ENCODE data around the gene MMP28.

The MMP28 gene

DNA sequence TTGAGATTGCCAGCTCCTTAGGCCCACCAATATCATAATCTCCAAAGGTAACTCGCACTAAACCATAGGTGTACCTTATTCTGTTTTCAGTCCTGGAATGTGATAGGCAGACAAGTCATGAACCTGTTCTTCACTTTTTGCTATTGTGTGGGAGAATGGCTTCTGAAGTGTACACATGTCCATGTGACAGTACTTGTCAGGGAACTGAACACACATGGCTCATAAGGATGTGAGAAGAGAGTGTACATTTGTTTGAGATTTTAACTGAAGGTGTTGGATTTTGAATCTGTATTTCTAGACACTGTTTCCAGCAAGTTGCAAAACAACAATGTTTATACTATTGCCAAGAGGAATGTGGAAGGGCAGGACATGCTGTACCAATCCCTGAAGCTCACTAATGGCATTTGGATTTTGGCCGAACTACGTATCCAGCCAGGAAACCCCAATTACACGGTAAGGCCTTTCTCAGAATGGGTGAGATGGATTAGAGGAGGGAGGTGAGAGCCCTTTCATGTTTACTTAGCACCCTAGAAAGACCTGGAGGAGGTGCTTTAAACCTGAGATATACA is 78.5 kb downstream of the MMP28 start:
- DNase-seq, result no peak

DNA sequence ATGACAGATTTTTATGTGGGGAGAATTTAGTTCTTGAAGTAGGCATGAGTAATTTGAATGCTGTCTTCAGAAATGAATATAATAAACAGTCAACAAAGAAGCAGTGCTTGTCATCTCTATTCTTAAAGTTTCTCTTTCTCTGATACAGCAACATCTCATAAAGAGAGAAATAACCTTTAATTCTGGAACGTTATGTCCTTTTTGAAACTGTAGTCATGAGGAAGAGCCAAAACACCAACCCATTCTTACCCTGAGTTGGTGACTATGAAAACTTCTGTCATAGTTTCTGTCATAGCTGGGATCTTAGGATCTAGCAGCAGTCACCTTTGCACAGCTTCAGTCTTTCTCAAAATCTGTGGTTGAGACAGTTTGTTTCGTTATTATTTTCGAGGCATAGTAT is 79.3 kb downstream of the MMP28 start:
- no peak for DNase-seq

All from stimulated activated CD4-positive, alpha-beta T cell treated with anti-CD3 and anti-CD28 coated beads, Interleukin-1b, Interleukin-23, amount 100 ng/mL, for 48 hours (primary cell).